SK-N-SH treated with all-trans-retinoic acid at 6 μM for 48 hours (cell line): Measurements from ENCODE around the gene SMYD3.

Experiments
- ATAC-seq: fragments of 200-7000 bp; cut with Tn5 transposase; 3 replicates; pipeline ENCODE4 v1.9.1; 2020; ENCODE audit warnings: mild to moderate bottlenecking, moderate library complexity
- ARNTL ChIP-seq: fragments of 450-650 bp; formaldehyde crosslinking; IDR thresholded peaks from 2 replicates; pipeline ENCODE4 v1.5.0; 2020; ENCODE audit warnings: low read depth, mild to moderate bottlenecking, moderate library complexity, borderline replicate concordance
- BACH2 ChIP-seq: fragments of 250-450 bp; sonication (Bioruptor Pico); IDR thresholded peaks from 2 replicates; pipeline ENCODE4 v1.9.0; 2021; ENCODE audit warnings: mild to moderate bottlenecking, borderline replicate concordance
- CREB5 ChIP-seq: fragments of 250-450 bp; sonication (Bioruptor Pico); IDR thresholded peaks from 2 replicates; pipeline ENCODE4 v1.5.1; 2020; ENCODE audit warnings: low read depth, mild to moderate bottlenecking, moderate library complexity
- CSRNP3 ChIP-seq: fragments of 250-450 bp; sonication (Bioruptor Pico); IDR thresholded peaks from 2 replicates; pipeline ENCODE4 v1.5.1; 2021; ENCODE audit warnings: mild to moderate bottlenecking, moderate library complexity
- ESRRG ChIP-seq: fragments of 250-450 bp; sonication (Bioruptor Pico); IDR thresholded peaks from 2 replicates; pipeline ENCODE4 v1.6.1; 2021; ENCODE audit warnings: mild to moderate bottlenecking
- GLIS3 ChIP-seq: fragments of 250-450 bp; sonication (Bioruptor Pico); IDR thresholded peaks from 2 replicates; pipeline ENCODE4 v1.5.0; 2020; ENCODE audit warnings: mild to moderate bottlenecking, moderate library complexity
- ISL1 ChIP-seq: fragments of 250-450 bp; sonication (Bioruptor Pico); IDR thresholded peaks from 2 replicates; pipeline ENCODE4 v2.1.2; 2022; ENCODE audit warnings: mild to moderate bottlenecking, moderate library complexity
- OSR1 ChIP-seq: fragments of 250-450 bp; sonication (Bioruptor Pico); IDR thresholded peaks from 2 replicates; pipeline ENCODE4 v1.8.0; 2022; ENCODE audit warnings: moderate library complexity, mild to moderate bottlenecking, inconsistent platforms
- PATZ1 ChIP-seq: fragments of 250-450 bp; sonication (Bioruptor Pico); IDR thresholded peaks from 2 replicates; pipeline ENCODE4 v1.8.0; 2020; ENCODE audit warnings: mild to moderate bottlenecking, moderate library complexity, borderline replicate concordance
- POU6F1 ChIP-seq: fragments of 250-450 bp; sonication (Bioruptor Pico); IDR thresholded peaks from 2 replicates; pipeline ENCODE4 v1.8.0; 2021; ENCODE audit warnings: low read depth, mild to moderate bottlenecking, moderate library complexity, borderline replicate concordance
- PPARA ChIP-seq: fragments of 250-450 bp; sonication (Bioruptor Pico); IDR thresholded peaks from 2 replicates; pipeline ENCODE4 v1.5.0; 2020; ENCODE audit warnings: mild to moderate bottlenecking, borderline replicate concordance
- RARB ChIP-seq: fragments of 250-450 bp; sonication (Bioruptor Pico); IDR thresholded peaks from 2 replicates; pipeline ENCODE4 v1.8.0; 2021; ENCODE audit warnings: mild to moderate bottlenecking, moderate library complexity
- SNAI2 ChIP-seq: fragments of 250-450 bp; sonication (Bioruptor Pico); IDR thresholded peaks from 2 replicates; pipeline ENCODE4 v1.5.0; 2020; ENCODE audit warnings: mild to moderate bottlenecking, moderate library complexity
- TSHZ2 ChIP-seq: fragments of 250-450 bp; sonication (Bioruptor Pico); IDR thresholded peaks from 2 replicates; pipeline ENCODE4 v1.5.0; 2020; ENCODE audit warnings: mild to moderate bottlenecking, moderate library complexity
- ZFP3 ChIP-seq: fragments of 250-450 bp; sonication (Bioruptor Pico); IDR thresholded peaks from 2 replicates; pipeline ENCODE4 v1.5.0; 2020; ENCODE audit warnings: mild to moderate bottlenecking, moderate library complexity
- ZFP30 ChIP-seq: fragments of 450-650 bp; formaldehyde crosslinking; IDR thresholded peaks from 2 replicates; pipeline ENCODE4 v1.5.0; 2022; ENCODE audit warnings: mild to moderate bottlenecking, moderate library complexity
- ZNF70 ChIP-seq: fragments of 450-650 bp; formaldehyde crosslinking; IDR thresholded peaks from 2 replicates; pipeline ENCODE4 v1.5.0; 2020; ENCODE audit warnings: mild to moderate bottlenecking, moderate library complexity
- ZNF8 ChIP-seq: fragments of 450-650 bp; formaldehyde crosslinking; IDR thresholded peaks from 2 replicates; pipeline ENCODE4 v1.5.0; 2020; ENCODE audit warnings: mild to moderate bottlenecking, moderate library complexity

Gene SMYD3

GRCh38 chr1:245834002-245834401, 673.1 kb downstream of the SMYD3 start:
- no peak for TF ChIP-seq ISL1 (CRISPR knock-in tag)
- TF ChIP-seq PATZ1 (CRISPR knock-in tag) = no peak
- no peak for TF ChIP-seq GLIS3 (CRISPR knock-in tag)
- no peak for TF ChIP-seq CSRNP3 (CRISPR knock-in tag)
- no peak for ATAC-seq

- TF ChIP-seq TSHZ2 (CRISPR knock-in tag) (no peak), CREB5 (CRISPR knock-in tag) (no peak), PPARA (no peak), PATZ1 (CRISPR knock-in tag) (no peak), BACH2 (CRISPR knock-in tag) (no peak), ARNTL (CRISPR knock-in tag) (no peak), ZFP30 (CRISPR knock-in tag) (no peak), ZNF8 (no peak), ZNF70 (CRISPR knock-in tag) (no peak)
Measured at GRCh38 chr1:245832771-245833527, 674.1 kb downstream of the SMYD3 start.

GRCh38 chr1:245831518-245831917, 675.6 kb downstream of the SMYD3 start:
- ATAC-seq = no peak
- TF ChIP-seq CREB5 (CRISPR knock-in tag) (no peak), ZFP3 (CRISPR knock-in tag) (no peak), OSR1 (CRISPR knock-in tag) (no peak), CSRNP3 (CRISPR knock-in tag) (no peak), ARNTL (CRISPR knock-in tag) (no peak), ESRRG (CRISPR knock-in tag) (no peak), POU6F1 (CRISPR knock-in tag) (no peak), GLIS3 (CRISPR knock-in tag) (no peak), TSHZ2 (CRISPR knock-in tag) (no peak), ZNF70 (CRISPR knock-in tag) (no peak), RARB (CRISPR knock-in tag) (no peak), ZNF8 (no peak), SNAI2 (no peak), ZFP30 (CRISPR knock-in tag) (no peak)

More at GRCh38 chr1:245832771-245833527, 674.1 kb downstream of the SMYD3 start:
- no peak for ATAC-seq
